ENCODE data around the gene PLPPR1. TPM values are rescaled to one million over a fixed set of nuclear protein-coding genes. Genes with fewer than 3 reads are reported as not detected.
A peak's percentile ranks its signal among the peaks of the same experiment; 100 is the strongest.

PLPPR1 gene
- total RNA-seq, 1 experiment from 2014 or later, result not detected

DNA sequence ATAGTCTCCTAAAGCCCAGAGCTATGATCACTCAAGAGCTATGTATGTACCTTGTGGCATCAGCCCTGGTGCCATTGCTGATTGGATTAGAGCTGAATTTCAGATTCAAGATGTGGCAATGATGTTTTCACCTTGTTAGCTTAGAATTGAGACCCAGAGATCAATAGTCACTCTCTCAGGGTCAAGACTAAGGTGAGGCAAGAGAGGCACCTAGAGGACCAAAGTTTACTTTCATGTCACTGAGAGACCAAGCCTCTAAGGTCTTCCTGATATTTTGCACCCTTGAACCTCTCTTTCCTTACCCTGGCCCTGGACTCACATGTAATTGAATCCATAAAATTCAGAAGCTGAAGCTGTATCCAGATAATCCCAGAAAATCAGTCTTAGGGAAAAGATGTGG, 313.4 kb downstream of the PLPPR1 start:
- DNase-seq (ENCODE audit: low read depth), result no peak

DNA sequence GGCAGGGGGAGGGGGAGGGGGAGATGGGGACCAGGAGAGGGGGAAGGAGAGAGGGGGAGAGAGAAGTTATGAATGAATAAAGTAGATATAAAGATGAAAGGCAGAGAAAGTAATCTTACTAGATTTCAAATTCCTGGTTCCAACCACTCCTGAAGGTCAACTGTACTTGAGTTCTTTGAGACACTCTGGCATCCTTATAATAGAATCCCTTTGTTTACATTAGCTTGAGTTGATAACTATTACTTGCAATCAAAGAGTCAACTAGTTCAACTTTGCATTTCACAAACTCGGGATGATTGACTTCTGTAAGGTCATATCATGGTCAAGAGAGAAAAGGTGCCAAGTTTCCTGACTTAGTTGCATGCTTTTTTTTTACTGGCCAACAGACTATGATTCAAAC, 314.1 kb downstream of the PLPPR1 start:
- DNase-seq (ENCODE audit: low read depth), result no peak

DNA sequence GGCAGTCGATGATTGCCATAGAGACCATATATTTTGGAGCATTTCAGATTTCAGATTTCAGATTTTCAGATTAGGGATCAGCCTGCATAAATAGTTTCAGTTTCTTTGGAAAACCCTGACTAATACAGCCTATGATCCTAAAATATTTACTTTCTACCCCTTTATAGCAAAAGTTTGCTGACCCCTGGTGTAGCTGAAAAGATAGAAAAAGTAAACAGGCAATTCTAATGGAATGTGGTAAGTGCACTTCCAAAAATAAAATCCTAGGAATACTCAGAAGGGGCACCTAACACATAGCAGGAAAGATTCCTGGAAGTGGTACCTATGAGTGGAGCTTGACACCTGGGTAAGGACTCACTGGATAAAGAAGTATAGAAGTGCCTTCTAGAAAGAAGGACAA, 321.8 kb downstream of the PLPPR1 start:
- DNase-seq (ENCODE audit: low read depth), result no peak

DNA sequence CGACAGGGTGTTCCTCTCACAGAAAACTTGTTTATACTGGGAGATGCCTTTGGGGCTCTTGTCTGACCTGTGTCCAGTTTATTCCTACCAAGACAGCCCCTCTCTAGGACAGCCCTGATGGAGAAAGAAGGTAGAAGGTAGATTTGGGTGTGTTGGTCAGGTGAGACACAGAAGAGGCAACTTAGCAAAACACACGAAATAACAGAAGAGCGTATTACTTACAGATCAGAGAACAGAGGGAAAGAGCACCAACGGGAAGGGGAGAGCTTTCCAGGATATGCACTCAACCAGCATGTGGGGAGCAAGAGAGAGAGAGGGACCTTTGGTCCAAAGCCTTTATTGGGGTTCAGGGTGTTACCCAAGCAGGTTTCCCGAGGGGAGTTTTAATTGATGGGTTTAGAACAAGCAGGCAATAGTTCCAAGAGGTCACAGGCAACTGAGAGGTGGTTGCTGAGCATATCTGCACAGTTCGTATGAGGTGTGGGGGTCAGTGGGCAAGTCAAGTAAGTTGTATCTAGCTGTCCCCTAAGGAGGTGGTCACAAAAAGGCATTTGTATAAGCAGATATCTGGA, 324.5 kb downstream of the PLPPR1 start:
- no peak for DNase-seq (ENCODE audit: low read depth)

DNA sequence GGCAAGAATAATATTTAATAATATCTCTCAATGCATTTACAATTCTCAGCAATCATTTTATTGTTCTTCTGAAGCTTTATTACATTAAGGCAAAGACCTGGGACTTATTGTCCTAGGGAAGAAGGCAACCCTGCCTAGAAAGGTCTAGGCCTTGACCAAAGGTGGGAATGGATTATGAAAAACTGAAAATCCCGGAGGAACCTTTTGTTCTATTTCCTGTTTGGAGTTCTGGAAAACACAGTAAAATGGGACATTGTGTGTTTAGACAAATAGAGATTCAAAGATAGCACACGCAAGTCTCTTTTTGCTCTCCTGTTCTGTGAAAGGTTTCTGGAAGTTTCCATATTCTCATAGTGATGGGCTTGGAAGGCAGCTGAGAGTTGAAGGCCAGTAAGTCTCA, 325.2 kb downstream of the PLPPR1 start:
- DNase-seq (ENCODE audit: low read depth), result no peak

DNA sequence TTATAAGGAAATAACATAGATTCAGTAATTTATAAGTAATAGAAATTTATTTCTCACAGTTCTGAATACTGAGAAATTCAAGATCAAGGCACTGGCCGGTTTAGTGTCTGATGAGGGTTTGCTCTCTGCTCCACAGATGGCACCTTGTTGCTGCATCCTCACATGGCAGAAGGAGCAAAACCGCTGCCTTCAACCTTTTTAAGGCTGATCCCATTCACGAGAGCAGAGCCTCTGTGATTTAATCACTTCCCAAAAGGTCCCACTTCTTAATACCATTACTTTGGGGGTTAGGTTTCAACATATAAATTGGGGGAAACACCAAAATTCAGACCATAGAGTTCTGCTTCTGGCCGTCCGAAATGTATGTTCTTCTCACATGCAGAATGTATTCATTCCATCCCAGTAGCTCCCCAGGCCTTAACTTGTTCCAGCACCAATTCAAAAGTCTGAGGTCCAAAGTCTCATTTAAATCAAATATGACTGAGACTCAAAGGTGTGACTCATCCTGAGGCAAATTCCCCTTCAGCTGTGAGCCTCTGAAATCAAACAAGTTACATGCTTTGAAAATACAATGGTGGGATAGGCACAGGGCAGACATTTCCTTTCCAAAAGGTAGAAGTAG, 325.7 kb downstream of the PLPPR1 start:
- no peak for DNase-seq (ENCODE audit: low read depth)

DNA sequence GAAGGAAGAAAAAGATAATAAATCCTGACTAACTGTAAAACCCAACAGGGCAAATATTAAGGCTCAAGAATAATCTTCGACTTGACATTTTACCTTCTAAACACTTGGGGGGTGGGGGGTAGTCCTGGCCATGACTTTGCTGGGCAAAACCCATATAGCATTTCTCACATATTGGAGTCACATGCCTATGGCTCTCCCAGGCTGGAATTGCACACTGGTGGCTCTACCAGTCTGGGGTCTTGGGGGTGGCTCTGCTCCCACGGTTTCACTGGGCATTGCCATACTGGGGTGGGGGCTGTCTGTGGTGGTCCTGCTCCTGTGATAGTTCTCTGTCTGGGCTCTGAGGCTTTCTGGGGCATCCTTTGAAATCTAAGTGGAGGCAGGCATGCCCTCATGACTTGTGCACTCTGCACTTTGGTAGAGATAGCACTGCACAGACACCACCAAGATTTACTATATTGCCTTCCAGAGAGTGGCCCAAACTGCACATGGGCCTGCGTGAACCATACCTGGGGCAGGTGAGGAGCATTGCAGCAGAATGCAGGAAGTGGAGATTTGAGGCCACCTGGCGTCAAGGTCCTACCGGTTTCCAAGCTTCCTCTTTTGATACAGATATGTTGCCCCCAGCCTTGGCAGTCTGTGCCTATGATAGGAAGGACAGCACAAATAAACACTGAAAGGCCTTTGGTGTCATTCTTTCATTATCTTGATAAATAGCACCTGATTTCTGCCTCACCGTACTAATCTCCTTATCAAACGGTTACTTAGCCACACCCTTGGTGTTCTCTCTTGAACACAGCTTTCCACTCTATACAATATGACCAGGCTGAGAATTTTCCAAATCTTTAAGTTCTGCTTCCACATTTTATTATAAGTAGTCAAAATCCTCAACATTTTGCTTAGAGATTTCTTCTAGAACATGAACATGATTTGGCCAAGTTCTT, 326.5 kb downstream of the PLPPR1 start:
- no peak for DNase-seq (ENCODE audit: low read depth)

DNA sequence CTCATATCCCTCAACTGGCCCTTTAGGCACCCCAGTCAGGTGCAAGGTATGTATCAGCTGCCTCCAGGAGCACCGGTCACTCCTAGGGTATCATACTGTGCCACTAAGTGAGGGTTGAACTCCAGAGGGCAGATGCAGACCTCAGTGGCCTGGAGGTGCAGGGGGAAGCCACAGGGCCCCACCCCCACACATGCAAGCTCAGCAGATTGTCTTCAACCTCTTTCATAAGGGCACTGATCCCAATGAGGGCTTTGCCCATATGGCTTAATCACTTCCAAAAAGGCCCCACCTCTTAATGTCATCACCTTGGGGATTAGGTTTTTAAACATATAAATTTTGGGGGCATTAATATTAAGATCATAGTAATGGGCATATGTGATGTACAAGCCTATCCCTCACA, 328.1 kb downstream of the PLPPR1 start:
- DNase-seq (ENCODE audit: low read depth), result no peak

DNA sequence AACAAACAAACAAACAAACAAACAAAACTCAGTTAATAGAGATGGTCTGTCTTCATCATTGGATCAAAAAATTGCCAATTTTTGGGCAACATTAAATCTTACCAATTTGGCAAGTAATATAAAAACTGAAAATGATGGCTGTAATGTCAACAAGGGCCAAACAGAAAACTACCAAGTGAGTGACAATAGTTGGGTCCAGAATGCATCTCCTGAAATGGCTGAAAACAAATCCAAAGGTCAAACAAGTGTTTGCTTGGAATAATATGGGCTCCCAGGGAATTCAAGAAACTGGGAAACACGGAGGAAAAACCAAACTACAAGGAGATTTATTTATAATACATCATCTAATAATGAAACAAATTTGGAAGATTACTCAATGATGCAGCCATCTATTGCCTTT, 331.2 kb downstream of the PLPPR1 start:
- no peak for DNase-seq (ENCODE audit: low read depth)

DNA sequence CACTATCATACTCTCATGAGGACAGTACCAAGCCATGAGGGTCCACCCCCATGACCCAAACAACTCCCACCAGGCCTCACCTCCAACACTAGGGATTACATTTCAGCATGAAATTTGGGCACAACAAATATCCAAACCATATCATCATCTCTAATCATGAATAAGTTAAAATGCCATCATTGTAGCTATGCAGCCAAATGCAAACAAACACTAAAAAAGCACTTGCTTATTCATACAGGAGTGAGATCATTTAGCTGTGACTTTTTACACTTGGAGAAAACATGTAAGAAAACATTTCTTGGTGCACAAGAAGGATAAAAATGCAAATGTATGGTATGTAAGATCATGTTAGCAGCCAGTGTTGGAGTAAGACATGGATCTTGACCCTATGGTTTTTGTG, 332.1 kb downstream of the PLPPR1 start:
- no peak for DNase-seq (ENCODE audit: low read depth)

DNA sequence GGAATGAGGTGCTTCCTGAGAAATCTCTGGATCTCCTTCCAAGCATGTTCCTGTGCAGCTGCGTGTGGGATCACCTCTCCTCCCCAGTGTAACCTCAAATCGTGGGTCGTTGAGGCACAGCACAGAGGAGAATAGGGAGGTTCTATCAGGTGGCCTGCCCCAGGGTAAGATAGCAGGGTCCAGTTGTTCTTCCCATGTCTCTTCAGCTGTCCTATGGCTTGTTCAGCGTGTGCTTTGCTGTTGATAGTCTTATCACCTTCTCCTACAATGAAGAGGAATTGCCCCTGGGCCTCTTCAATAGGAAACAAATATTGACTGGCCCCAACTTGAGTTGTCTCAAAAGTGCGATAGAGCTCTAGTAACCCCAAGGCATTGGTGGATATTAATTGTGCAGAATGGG, 333.9 kb downstream of the PLPPR1 start:
- DNase-seq (ENCODE audit: low read depth), result no peak

DNA sequence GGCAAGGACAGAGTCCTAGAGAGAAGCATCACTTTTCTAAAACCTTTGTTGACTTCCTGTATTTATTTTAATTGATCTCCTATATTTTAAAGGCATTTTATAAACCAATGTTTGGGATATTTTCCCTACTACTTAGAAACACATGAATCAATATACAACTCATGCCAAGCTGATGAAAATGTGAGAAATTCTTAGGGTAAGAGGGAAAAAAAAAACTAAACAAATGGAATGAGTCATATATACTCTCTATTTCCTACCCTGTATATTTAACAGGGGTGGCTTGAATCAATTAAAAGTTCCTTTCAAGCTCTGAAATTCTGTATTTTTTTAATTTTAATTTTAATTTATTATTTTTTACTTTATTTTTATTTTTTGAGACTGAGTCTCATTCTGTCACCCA, 336.7 kb downstream of the PLPPR1 start:
- DNase-seq (ENCODE audit: low read depth), result no peak

DNA sequence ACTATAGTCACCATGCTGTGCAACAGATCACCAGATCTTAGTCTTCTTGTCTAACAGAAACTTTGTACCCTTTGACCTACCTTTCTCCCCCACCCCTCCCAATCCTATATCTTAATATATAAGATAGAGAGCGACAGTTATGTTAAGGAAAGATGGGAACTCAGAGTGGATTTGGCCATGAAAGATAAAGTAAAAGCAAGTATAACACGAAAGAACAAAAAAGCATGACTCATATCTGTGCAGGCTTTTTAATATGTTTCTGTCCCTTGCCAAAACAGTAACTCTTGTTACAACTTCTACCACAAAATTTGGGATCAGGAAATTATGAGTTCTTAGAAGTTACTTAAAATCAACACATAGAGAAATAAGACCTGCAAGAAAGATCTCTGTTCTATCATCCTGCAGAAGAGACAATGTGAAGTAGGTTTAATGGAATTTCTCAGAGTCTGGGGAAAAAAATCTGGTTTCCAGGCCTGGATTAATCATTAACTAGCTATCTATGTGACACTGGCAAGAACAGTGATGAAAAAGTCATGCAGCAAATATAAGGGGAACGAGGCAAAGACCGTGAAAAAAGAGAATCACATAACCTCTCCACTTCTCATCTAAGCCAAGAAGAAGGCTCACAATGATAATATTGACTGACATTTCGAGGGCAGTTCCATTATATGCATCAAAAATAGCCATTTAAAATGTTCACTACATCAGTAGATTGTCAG, 337.7 kb downstream of the PLPPR1 start:
- DNase-seq (ENCODE audit: low read depth), result no peak

DNA sequence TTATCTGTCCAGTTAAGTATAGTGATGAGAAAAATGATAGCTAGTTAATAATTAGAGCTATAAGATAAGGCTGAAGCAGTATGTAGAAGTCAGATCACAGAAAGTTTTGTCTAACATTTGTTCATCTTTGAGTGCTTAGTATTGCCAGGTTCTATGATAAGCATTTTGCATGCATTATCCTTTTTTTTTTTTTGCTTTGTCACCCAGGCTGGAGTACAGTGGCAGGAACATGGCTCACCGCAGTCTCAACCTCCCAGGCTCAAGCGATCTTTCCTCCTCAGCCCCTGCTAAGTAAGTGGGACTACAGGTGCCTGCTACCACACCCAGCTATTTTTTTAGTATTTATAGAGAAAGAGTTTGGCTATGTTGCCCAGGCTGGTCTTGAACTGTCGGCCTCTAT, 338.8 kb downstream of the PLPPR1 start:
- no peak for DNase-seq (ENCODE audit: low read depth)

DNA sequence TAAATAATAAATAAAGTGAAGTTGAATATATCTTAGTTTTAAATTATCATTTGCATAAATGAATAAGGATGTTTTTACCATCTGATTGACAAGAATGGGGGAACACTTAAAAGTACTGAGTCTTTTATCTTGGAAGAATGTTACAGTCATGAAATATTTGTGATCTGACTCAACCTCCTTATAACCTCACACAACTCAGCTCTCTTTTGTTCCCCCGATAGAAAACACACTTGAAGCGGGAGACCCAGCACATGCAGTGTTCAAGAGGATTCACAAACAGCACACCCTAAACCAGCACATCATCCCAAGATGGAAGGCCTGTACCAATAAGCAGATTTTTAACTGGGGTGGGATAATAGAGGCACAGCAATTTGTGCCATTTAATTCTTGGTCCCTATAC, 340.8 kb downstream of the PLPPR1 start:
- peak; percentile 38 for DNase-seq (ENCODE audit: low read depth)

DNA sequence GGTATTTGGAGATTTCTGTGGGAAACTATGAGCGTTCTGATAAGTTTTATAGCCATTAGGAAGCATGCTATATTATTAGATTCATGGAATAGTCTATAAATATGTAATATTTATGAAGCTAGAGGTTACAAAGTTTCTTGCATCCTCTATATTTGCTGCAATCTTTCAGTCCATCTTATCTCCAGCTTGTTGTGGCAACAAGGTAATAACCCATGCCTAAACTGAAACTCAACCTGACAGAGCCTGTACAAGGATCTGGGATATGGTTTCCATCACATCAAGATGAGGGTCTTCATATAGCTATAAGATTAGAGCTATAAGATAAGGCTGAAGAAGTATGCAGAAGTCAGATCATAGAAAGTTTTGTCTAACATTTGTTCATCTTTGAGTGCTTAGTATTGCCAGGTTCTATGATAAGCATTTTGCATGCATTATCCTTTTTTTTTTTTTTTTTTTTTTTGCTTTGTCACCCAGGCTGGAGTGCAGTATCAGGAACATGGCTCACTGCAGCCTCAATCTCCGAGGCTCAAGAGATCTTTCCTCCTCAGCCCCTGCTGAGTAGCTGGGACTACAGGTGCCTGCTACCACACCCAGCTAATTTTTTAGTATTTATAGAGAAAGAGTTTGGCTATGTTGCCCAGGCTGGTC, 341.5 kb downstream of the PLPPR1 start:
- no peak for DNase-seq (ENCODE audit: low read depth)

DNA sequence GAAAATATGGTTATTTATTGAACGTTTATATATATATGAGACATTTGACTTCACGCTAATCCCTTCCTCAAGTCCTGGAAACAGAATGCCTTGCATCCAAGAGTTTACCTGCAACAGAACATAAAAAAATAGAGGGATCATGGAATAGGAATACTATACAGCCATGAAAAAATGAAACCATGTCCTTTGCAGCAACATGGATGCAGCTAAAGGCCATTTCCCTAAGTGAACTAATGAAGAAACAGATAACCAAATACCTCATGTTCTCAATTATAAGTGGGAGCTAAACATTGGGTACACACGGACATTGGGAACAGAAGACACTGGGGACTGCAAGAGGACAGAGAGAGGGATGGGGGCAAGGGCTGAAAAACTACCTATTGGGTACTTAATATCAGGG, 343.3 kb downstream of the PLPPR1 start:
- DNase-seq (ENCODE audit: low read depth), result no peak

DNA sequence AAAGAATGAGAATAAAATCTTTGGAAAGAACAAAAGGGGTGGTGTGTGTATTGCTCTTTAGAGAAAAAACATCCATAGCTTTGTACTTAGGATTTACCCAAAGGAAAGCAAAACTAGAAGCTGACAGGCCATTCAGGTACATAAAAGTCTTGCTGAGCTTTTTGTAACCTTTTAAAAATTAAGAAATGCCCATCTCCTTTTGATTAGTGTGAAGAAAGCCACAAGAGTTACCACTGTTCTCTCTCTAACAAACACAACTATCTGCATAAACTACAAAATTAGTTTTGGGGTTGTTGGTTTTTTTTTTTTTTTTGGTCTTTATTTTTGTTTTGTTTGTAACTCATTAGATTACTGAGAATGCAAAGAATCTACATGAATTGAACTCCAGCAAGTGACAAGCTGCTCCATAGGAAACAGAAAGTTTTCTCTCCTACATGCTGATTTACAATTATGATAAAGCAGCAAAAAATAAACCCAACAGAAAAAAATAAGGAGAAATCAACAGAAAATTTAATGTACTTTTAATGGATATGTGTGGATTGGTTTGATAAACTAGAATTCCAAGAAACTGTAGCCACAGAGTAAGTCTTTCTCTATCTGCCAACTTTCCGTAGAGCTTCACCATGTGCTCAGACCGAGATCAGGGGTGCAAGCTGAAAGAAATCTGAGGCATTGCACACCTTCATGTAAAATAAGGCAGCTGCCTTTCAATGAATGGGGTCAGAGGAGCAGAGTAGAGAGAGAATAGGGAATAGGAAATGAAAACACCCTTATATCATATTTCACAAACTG, 344.0 kb downstream of the PLPPR1 start:
- no peak for DNase-seq (ENCODE audit: low read depth)

Data from LHCN-M2 (cell line).